Caco-2 (cell line): ENCODE measurements around the gene NDUFS2. TPM values are rescaled to one million over a fixed set of nuclear protein-coding genes. Genes with fewer than 3 reads are reported as not detected.

ENCODE experiments used
- Bru-seq: library from RNA; stranded (reverse); fragments of 400-500 nt; gene quantifications from one replicate; lab custom pipeline; 2021; lab: Mats Ljungman, UMichigan
- BruChase-seq, 2 experiments: library from RNA; stranded (reverse); fragments of 400-500 nt; gene quantifications; one replicate each; lab custom pipeline; 2021; lab: Mats Ljungman, UMichigan
- BruUV-seq: library from RNA; stranded (reverse); fragments of 400-500 nt; replicated peaks from 2 replicates; lab custom pipeline; 2021; lab: Mats Ljungman, UMichigan
- CTCF ChIA-PET: fragments of 300-600 bp; sonication (Branson Sonifier 250); formaldehyde crosslinking; loops from one replicate; lab custom pipeline; 2022; ENCODE audit warnings: antibody characterized with exemption; lab: Charles Lee
- POLR2A ChIA-PET: fragments of 300-600 bp; sonication (Branson Sonifier 250); formaldehyde crosslinking; loops from one replicate; lab custom pipeline; 2022; ENCODE audit warnings: antibody characterized with exemption; lab: Charles Lee
- DNase-seq, 2 experiments: peaks; one replicate each; pipeline versions ENCODE4 v3.0.0 to v3.0.0-alpha.2; 2020 to 2022
- H3K27me3 ChIP-seq: replicated peaks from 2 replicates; pipeline ENCODE4 v1.6.0; 2011; ENCODE audit warnings: low read length; ENCODE audit not compliant: control insufficient read depth, insufficient read depth
- H3K36me3 ChIP-seq: 2 replicates; pipeline ENCODE4 v1.5.1; 2011; ENCODE audit warnings: low read length; ENCODE audit not compliant: control insufficient read depth, insufficient read depth
- H3K4me1 ChIP-seq: fragments of 250-450 bp; sonication (Bioruptor Pico); 2 replicates; pipeline ENCODE4 v1.5.1; 2020; ENCODE audit warnings: mild to moderate bottlenecking
- H3K4me3 ChIP-seq: 2 replicates; pipeline ENCODE4 v1.5.1; 2011; ENCODE audit warnings: low read depth, mild to moderate bottlenecking, control low read depth, low read length
- H3K9me3 ChIP-seq: fragments of 250-450 bp; sonication (Bioruptor Pico); 2 replicates; pipeline ENCODE4 v1.5.1; 2020; ENCODE audit warnings: mild to moderate bottlenecking, moderate library complexity
- H3K27ac Mint-ChIP-seq: one replicate; pipeline ENCODE4 v1.8.0; 2022; ENCODE audit warnings: mixed read lengths; ENCODE audit not compliant: unreplicated experiment
- H3K27me3 Mint-ChIP-seq: one replicate; pipeline ENCODE4 v1.8.0; 2022; ENCODE audit warnings: mixed read lengths; ENCODE audit not compliant: insufficient read depth, unreplicated experiment
- H3K36me3 Mint-ChIP-seq: one replicate; pipeline ENCODE4 v1.8.0; 2022; ENCODE audit warnings: mild to moderate bottlenecking, mixed read lengths; ENCODE audit not compliant: insufficient read depth, unreplicated experiment
- H3K4me1 Mint-ChIP-seq: one replicate; pipeline ENCODE4 v1.8.0; 2022; ENCODE audit warnings: low read depth, mixed read lengths; ENCODE audit not compliant: unreplicated experiment
- H3K4me3 Mint-ChIP-seq: one replicate; pipeline ENCODE4 v1.8.0; 2022; ENCODE audit warnings: mild to moderate bottlenecking, moderate library complexity, mixed read lengths; ENCODE audit not compliant: unreplicated experiment
- H3K9me3 Mint-ChIP-seq: one replicate; pipeline ENCODE4 v1.8.0; 2022; ENCODE audit warnings: mixed read lengths; ENCODE audit not compliant: unreplicated experiment
- CTCF ChIP-seq, 2 experiments: fragments of 200-600 bp in 1 of 2; IDR thresholded peaks; 1 replicate in 1 of 2; 2 replicates in 1 of 2; pipeline versions ENCODE4 v1.5.1 to v1.8.0; 2011 to 2022; ENCODE audit warnings: antibody characterized with exemption in 1 of 2, control low read depth in 1 of 2, inconsistent platforms in 1 of 2, low read depth in 1 of 2, low read length in 1 of 2, mild to moderate bottlenecking in 1 of 2, moderate library complexity in 1 of 2; ENCODE audit not compliant: insufficient read depth in 1 of 2, severe bottlenecking in 1 of 2, unreplicated experiment in 1 of 2
- intact Hi-C: fragments of 100-400 bp; cut with micrococcal nuclease; formaldehyde crosslinking; loops from one replicate; pipeline ENCODE4 v1.10.0; 2022; ENCODE audit not compliant: unreplicated experiment
- long read RNA-seq: library from polyadenylated mRNA; stranded (forward); transcript quantifications from one replicate; pipeline ENCODE4 v2.0.0, GENCODE V29; 2022
- total RNA-seq: library from RNA; stranded (reverse); gene quantifications from 2 replicates; pipeline ENCODE4 v1.2.3, GENCODE V29; 2022

Gene NDUFS2
- total RNA-seq, result 110 and 115 TPM in 2 replicates
- percentile 85 among the genes with signal in this experiment for Bru-seq, nascent RNA
- BruChase-seq, experiment 1, labeled RNA remaining after a 2-hour chase, result percentile 90 among the genes with signal in this experiment
- BruChase-seq, experiment 2, labeled RNA remaining after a 6-hour chase, result percentile 93 among the genes with signal in this experiment
- long read RNA-seq, partial matches to known transcripts, result 396 of 417 reads
- long read RNA-seq, other reads (novel, unspliced or antisense), result 21 of 417 reads

GRCh38 chr1:161201836-161202712, at the start of gene NDUFS2:
NDUFS2 (plus strand) TSS chr1:161202367; CDS start chr1:161202386, 19 bp downstream.
- TF ChIP-seq CTCF (IDR thresholded peaks at IDR 0.05; ENCODE audit: insufficient read depth in 1 of 2, low read depth in 1 of 2, low read length in 1 of 2, severe bottlenecking in 1 of 2, unreplicated experiment in 1 of 2), result peak in 1 of 2 experiments; percentile 61
- H3K4me1 ChIP-seq, result peaks cover 13% of the 10 kb centered on the region; the same call in 1 of the 2 replicates
- peaks cover 16% of the 10 kb centered on the region for H3K36me3 Mint-ChIP-seq
- intact Hi-C loops, result no loop called here
- H3K4me1 Mint-ChIP-seq, result peaks cover 20% of the 10 kb centered on the region
- H3K36me3 ChIP-seq, result peaks cover 3% of the 10 kb centered on the region
- peak within 1 kb of the TSS; percentile 85 for H3K27ac Mint-ChIP-seq
- BruUV-seq, result no TSS peak
- H3K4me3 ChIP-seq, result peak within 1 kb of the TSS; percentile 58
- no peaks in the 10 kb centered on the region for H3K27me3 Mint-ChIP-seq
- H3K4me3 Mint-ChIP-seq, result peak within 1 kb of the TSS; percentile 83
- POLR2A ChIA-PET, result interaction anchor here (0.5 to 2.3 kb wide), 13 partner anchors 9 to 188 kb away, joined by 3 to 41 read pairs (median 7); partner anchors contain the start of genes APOA2, B4GALT3, PPOX and SDHC
- no peaks in the 10 kb centered on the region for H3K9me3 ChIP-seq
- DNase-seq, result peak; percentile 95 to 98
- H3K27me3 ChIP-seq, result no peaks in the 10 kb centered on the region
- no peaks in the 10 kb centered on the region for H3K9me3 Mint-ChIP-seq
- CTCF ChIA-PET, result interaction anchor here (0.8 to 1.9 kb wide), 13 partner anchors 11 to 238 kb away, joined by 3 to 34 read pairs (median 4); partner anchors contain the start of genes APOA2, SDHC and TOMM40L

- intact Hi-C loops, result loop anchor here (1.0 kb wide), 1 partner anchor 20 kb away; no protein-coding TSS in a partner anchor
- Mint-ChIP-seq H3K27ac (peak overlapping the region; percentile 99), H3K4me1 (peaks cover 12% of the 10 kb centered on the region)
Measured at GRCh38 chr1:161153176-161153575, 49.0 kb upstream of the NDUFS2 start.

More at GRCh38 chr1:161153176-161153575, 49.0 kb upstream of the NDUFS2 start:
- H3K9me3 ChIP-seq, result no peaks in the 10 kb centered on the region
- Mint-ChIP-seq H3K27me3 (no peaks in the 10 kb centered on the region), H3K9me3 (no peaks in the 10 kb centered on the region), H3K4me3 (peak overlapping the region; percentile 95), H3K36me3 (peaks cover 33% of the 10 kb centered on the region)
- no peak for TF ChIP-seq CTCF (IDR thresholded peaks at IDR 0.05; ENCODE audit: insufficient read depth in 1 of 2, low read depth in 1 of 2, low read length in 1 of 2, severe bottlenecking in 1 of 2, unreplicated experiment in 1 of 2)
- no peaks in the 10 kb centered on the region for H3K4me1 ChIP-seq
- ChIA-PET CTCF (interaction anchor here (1.3 kb wide), 1 partner anchor 12 kb away, joined by 10 read pairs; the partner anchor contains the start of gene PPOX), POLR2A (interaction anchor here (0.6 to 1.5 kb wide), 9 partner anchors 8 to 132 kb away, joined by 3 to 8 read pairs (median 4); partner anchors contain the start of genes DEDD, F11R, NDUFS2 and NIT1)
- no TSS peak for BruUV-seq
- H3K4me3 ChIP-seq, result peak overlapping the region; percentile 77
- no peak for DNase-seq
- no peaks in the 10 kb centered on the region for H3K27me3 ChIP-seq
- H3K36me3 ChIP-seq, result no peaks in the 10 kb centered on the region
